Measurements from ENCODE around the gene RBMXL3.
"Not testable (repeated sequence)": the region's sequence is repeated elsewhere in the genome, so short reads cannot be mapped to it uniquely, and the experiment has no call there.

The RBMXL3 gene

DNA sequence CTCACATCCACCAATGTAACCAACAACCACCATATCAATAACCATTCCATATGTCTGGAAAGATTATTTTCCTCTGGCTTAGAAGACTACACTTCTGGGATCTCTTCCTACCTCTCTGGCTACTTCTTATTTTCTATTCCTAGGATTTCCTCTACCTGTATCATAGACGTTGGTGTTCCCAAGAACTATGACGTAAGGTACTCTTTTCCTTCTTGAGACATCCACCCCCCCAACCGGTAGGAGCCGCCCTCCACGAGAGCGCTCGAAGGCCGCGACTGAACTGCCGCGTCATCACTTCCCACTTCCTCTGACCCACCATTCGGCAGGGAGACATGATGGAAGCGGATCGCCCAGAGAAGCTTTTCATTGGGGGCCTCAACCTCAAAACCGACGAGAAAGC, at the start of gene RBMXL3:
TSS of gene RBMXL3 (plus strand) at position 301 of the 400 bp plus-strand sequence. CDS start at position 333, 32 bp downstream.
- no peak for DNase-seq

GRCh38 chrX:115142057-115142456, 47.2 kb upstream of the RBMXL3 start:
- no peak for DNase-seq

DNA sequence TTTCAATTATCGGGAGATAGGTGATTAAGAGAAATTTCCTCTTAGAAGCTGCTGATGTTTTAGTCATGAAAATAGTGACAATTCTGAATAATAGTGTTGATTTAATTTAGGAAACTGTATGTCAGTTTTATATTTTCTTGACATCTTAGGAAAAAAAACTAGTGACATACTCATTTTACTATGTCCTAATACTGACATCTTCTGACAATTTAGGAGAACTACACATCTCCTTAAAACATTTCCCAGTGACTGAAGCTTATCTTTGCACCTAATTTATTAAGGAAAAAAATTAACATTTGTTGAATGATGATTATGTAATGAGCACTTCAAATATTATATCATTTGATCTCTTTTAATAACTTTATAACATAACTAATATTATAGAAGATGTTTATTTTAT, 42.0 kb upstream of the RBMXL3 start:
- DNase-seq: peak; percentile 11

- no peak for DNase-seq
These were observed 16.0 kb upstream of the RBMXL3 start for GRCh38 chrX:115173181-115173580.

DNA sequence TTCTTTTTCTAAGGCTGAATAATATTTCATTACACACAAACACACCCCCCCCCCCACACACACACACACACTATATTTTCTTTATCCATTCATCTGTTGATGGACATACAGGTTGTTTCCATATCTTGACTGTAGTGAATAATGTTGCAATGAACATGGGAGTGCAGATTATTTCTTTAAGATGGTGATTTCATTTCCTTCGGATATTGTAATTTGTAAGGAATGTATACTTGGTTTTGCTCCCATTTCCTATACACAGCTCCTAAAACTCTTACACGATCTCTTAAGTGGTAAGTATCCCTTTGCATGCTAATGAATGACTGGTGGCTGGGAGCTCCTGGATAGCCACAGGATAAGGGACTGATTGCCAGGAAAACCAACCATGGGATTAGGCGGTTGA, 14.7 kb upstream of the RBMXL3 start:
- DNase-seq: no peak

GRCh38 chrX:115177932-115178331, 11.3 kb upstream of the RBMXL3 start:
- no peak for DNase-seq

DNA sequence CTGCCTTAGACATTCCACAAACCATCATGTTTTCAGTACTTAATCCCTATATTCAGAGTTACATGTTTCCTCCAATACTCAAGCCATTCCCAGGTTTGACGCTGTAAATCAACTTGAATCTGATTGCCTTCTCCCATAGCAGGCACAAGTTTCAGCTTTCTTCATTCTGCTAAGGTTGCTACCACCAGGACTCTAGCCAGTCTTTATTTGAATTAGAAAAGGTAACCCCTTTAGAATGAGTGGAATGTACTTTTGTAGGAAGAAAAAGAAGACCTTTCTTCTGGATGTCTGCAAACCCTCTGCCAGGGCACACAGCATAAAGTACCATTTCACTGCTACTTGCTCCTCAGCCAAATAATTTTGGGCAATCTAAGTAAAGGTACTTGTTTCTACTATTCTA, 10.7 kb upstream of the RBMXL3 start:
- DNase-seq: no peak

DNA sequence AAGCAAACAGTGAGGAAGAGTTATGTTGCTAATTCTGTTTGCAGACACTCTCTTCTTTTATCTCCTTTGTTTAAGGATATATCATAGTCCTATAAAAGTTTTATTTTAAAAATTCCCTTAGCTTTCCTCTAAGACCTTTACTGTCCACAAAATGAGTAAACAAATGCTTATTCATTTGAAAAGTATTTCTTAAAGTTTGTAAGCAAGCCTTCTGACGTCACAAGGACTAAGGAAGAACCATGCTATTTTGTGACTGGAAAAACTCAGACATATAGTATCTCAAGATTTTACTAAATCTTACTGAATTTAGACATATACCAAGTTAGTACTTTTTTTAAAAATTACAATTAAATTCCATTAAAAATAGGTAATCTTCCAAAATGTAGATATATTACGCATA, 5.2 kb upstream of the RBMXL3 start:
- DNase-seq: no peak

- DNase-seq: no peak
These were observed 731 bp downstream of the RBMXL3 start for GRCh38 chrX:115189646-115190635.

DNA sequence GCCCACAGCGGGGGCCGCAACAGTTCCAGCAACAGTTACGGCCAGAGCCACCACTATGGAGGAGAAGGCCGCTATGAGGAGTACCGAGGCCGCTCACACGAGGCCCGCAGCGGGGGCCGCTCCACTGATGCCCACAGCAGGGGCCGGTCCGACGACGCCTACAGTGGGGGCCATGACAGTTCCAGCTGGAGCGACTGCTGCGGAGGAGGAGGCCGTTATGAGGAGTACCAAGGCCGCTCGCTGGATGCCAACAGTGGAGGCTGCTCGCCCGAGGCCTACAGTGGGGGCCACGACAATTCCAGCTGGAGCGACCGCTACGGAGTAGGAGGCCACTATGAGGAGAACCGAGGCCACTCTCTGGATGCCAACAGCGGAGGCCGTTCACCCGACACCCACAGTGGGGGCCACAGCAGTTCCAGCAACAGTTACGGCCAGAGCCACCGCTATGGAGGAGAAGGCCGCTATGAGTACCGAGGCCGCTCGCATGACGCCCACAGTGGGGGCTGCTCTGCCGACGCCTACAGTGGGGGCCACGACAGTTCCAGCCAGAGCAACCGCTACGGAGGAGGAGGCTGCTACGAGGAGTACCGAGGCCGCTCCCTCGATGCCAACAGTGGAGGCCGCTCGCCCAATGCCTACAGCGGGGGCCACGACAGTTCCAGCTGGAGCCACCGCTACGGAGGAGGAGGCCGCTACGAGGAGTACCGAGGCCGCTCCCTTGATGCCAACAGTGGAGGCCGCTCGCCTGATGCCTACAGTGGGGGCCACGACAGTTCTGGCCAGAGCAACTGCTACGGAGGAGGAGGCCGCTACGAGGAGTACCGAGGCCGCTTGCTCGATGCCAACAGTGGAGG, 1.7 kb downstream of the RBMXL3 start:
- no peak for DNase-seq

- no peak for DNase-seq
These were observed 2.5 kb downstream of the RBMXL3 start for GRCh38 chrX:115191490-115192243.

DNA sequence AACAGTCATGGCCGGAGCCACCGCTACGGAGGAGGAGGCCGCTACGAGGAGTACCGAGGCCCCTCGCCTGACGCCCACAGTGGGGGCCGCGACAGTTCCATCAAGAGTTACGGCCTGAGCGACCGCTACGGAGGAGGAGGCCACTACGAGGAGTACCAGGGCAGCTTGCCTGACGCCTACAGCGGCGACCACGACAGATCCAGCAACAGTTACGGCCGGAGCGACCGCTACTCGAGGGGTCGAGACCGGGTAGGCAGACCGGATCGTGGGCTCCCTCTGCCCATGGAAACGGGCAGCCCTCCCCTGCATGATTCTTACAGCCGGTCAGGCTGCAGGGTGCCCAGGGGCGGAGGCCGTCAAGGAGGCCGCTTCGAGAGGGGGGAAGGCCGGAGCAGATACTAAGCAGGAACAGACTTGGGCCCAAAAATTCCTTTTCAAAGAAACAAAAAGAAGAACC, 3.1 kb downstream of the RBMXL3 start:
- no peak for DNase-seq

GRCh38 chrX:115204040-115204439, 14.8 kb downstream of the RBMXL3 start:
- DNase-seq: no peak

DNA sequence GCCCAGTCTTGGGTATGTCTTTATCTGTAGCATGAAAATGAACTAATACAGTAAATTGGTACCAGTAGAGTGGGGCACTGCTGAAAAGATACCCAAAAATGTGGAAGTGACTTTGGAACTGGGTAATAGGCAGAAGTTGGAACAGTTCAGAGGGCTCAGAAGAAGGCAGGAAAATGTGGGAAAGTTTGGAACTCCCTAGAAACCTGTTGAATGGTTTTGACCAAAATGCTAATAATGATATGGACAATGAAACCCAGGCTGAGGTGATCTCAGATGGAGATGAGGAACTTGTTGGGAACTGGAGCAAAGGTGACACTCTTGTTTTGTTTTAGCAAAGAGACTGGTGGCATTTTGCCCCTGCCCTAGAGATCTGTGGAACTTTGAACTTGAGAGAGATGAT, 20.3 kb downstream of the RBMXL3 start:
- DNase-seq: not testable (repeated sequence)

- DNase-seq: no peak
These were observed 24.9 kb downstream of the RBMXL3 start for GRCh38 chrX:115214151-115214550.

GRCh38 chrX:115214605-115215004, 25.4 kb downstream of the RBMXL3 start:
- no peak for DNase-seq

- DNase-seq: not testable (repeated sequence)
These were observed 28.1 kb downstream of the RBMXL3 start for GRCh38 chrX:115217346-115217745.

DNA sequence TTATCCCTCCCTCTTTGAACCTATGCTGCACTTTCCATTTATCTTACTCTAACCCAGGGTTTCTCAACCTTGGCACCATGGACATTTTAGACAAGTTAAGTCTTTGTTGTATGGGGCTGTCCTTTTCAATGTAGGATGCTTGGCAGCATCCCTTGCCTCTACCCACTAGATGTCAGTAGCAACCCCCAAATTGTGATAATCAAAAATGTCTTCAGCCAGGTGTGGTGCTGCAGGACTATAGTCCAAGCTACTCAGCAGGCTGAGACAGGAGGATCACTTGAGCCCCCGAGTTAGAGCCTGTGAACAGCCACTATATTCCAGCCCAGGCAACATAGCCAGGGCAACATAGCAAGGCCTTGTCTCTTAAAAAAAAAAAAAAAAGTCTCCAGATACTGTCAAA, 37.7 kb downstream of the RBMXL3 start:
- DNase-seq: peak; percentile 3

- DNase-seq: no peak
These were observed 40.3 kb downstream of the RBMXL3 start for GRCh38 chrX:115229337-115230003.

- no peak for DNase-seq
These were observed 43.8 kb downstream of the RBMXL3 start for GRCh38 chrX:115232933-115233496.

DNA sequence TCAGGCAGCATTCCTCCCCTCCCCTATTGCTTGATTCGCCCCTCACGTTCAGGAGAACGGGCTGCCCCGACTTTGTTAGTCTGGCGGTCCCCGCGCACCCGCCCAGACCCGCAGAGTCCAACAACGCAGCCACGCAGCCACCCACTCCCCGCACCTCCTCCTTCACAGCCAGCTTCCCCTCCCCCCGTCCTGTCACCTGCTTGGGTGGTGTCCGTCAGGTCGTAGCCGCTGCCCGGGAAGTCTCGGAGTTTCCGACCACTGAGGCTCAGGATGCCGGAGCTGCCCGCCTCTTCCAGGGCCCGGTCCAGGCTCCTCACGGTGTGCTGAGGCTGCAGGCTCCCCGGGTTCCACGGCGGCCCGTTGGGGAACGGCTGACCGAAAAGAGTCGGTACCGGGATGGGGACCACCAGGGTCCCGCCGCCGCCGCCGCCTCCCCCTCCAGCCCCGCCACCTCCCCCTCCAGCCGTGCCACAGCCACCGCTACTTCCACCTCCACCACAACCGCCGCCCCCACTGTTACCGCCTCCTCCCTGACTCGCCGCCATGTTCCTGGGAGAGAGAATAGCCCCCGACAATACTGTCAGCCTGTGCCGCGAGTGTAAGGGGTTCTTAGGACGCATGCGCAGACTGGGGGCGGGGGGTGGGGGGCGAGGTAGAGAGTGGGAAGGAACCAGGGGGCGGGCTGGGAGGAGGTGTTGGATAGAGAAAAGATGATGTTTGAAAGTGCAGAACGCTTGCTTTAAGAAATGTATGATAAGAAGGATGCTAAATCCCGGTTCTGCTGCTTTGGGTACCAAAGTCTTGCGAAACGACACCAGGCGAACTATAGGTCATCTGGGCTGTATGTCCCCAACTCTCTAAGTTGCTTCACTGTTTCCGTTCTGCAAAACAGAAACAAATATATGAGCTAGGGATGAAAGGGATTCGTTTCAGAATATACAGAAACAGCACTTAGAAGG, 44.6 kb downstream of the RBMXL3 start, which contains the start of gene LRCH2:
TSS of gene LRCH2 (minus strand) at position 600 of the 959 bp plus-strand sequence. CDS start at position 545, 55 bp downstream.
- DNase-seq: no peak

Measured in activated CD4-positive, alpha-beta T cell treated with anti-CD3 and anti-CD28 coated beads, Interleukin-2, amount 50 U/mL, for 16 hours (primary cell).